SK-N-MC (cell line): Measurements from ENCODE around the gene CERKL.

Experiments
- DNase-seq: peaks from one replicate; pipeline ENCODE4 v3.0.0-alpha.2; 2011; ENCODE audit warnings: low read depth, low spot score
- H3K27ac ChIP-seq: fragments of 200-600 bp; sonication (generic); 2 replicates; pipeline ENCODE4 v1.5.1; 2016; ENCODE audit warnings: mixed run types
- H3K36me3 ChIP-seq: fragments of 200-600 bp; sonication (generic); 2 replicates; pipeline ENCODE4 v1.6.1; 2017; ENCODE audit warnings: antibody characterized with exemption, low read length, mixed read lengths; ENCODE audit not compliant: insufficient read depth
- H3K4me3 ChIP-seq: fragments of 200-600 bp; sonication (generic); 2 replicates; pipeline ENCODE4 v1.5.1; 2016
- H3K9ac ChIP-seq: fragments of 200-600 bp; sonication (generic); 2 replicates; pipeline ENCODE4 v1.8.0; 2017; ENCODE audit warnings: mixed run types, mixed read lengths; ENCODE audit not compliant: insufficient read length
- H3K9me3 ChIP-seq: fragments of 200-600 bp; sonication (generic); 2 replicates; pipeline ENCODE4 v1.6.1; 2017; ENCODE audit warnings: low read depth, mild to moderate bottlenecking, antibody characterized with exemption, low read length, moderate library complexity, mixed read lengths
- EZH2 ChIP-seq: fragments of 200-600 bp; sonication (generic); IDR thresholded peaks from one replicate; pipeline ENCODE4 v1.6.1; 2017; ENCODE audit warnings: antibody characterized with exemption
- FOXP2 ChIP-seq: optimal IDR thresholded peaks from 2 replicates; pipeline ENCODE3; 2011; ENCODE audit warnings: mild to moderate bottlenecking, moderate library complexity; ENCODE audit not compliant: insufficient read depth; ENCODE audit errors: extremely low read length, control extremely low read depth
- POLR2AphosphoS5 ChIP-seq: IDR thresholded peaks from 2 replicates; pipeline ENCODE4 v1.6.1; 2012; ENCODE audit warnings: mild to moderate bottlenecking, low read depth, low read length, borderline replicate concordance

Gene CERKL

GRCh38 chr2:181540421-181540820, 116.5 kb downstream of the CERKL start:
- no peak overlapping the region for H3K9ac ChIP-seq
- H3K27ac ChIP-seq = no peak overlapping the region
- no peak for DNase-seq
- no peaks in the 10 kb centered on the region for H3K36me3 ChIP-seq
- H3K4me3 ChIP-seq = no peak overlapping the region
- TF ChIP-seq POLR2AphosphoS5 (no peak), EZH2 (no peak), FOXP2 (no peak)
- H3K9me3 ChIP-seq = no peaks in the 10 kb centered on the region

- TF ChIP-seq EZH2 (no peak), FOXP2 (no peak), POLR2AphosphoS5 (no peak)
- H3K36me3 ChIP-seq = no peaks in the 10 kb centered on the region
- no peak overlapping the region for H3K27ac ChIP-seq
Observed at GRCh38 chr2:181536730-181537129, 120.2 kb downstream of the CERKL start.

GRCh38 chr2:181528441-181528840, 128.5 kb downstream of the CERKL start:
- Histone ChIP-seq H3K36me3 (no peaks in the 10 kb centered on the region), H3K4me3 (no peak overlapping the region), H3K9ac (no peak overlapping the region), H3K27ac (no peak overlapping the region), H3K9me3 (no peaks in the 10 kb centered on the region)
- TF ChIP-seq POLR2AphosphoS5 (no peak), FOXP2 (no peak), EZH2 (no peak)
- no peak for DNase-seq

More at GRCh38 chr2:181536730-181537129, 120.2 kb downstream of the CERKL start:
- DNase-seq = no peak
- Histone ChIP-seq H3K9ac (no peak overlapping the region), H3K9me3 (no peaks in the 10 kb centered on the region), H3K4me3 (no peak overlapping the region)

- no peak overlapping the region for H3K27ac ChIP-seq
- no peak for DNase-seq
- H3K36me3 ChIP-seq = no peaks in the 10 kb centered on the region
- H3K4me3 ChIP-seq = no peak overlapping the region
- no peak for TF ChIP-seq POLR2AphosphoS5
- no peak for TF ChIP-seq FOXP2
- TF ChIP-seq EZH2 = no peak
- no peak overlapping the region for H3K9ac ChIP-seq
- no peaks in the 10 kb centered on the region for H3K9me3 ChIP-seq
Observed at GRCh38 chr2:181527058-181527457, 129.8 kb downstream of the CERKL start.

GRCh38 chr2:181526014-181526413, 130.9 kb downstream of the CERKL start:
- no peaks in the 10 kb centered on the region for H3K36me3 ChIP-seq
- no peak overlapping the region for H3K4me3 ChIP-seq
- no peak overlapping the region for H3K9ac ChIP-seq
- no peak for DNase-seq
- no peak overlapping the region for H3K27ac ChIP-seq
- no peaks in the 10 kb centered on the region for H3K9me3 ChIP-seq
- TF ChIP-seq EZH2 (no peak), FOXP2 (no peak), POLR2AphosphoS5 (no peak)

GRCh38 chr2:181523756-181524155, 133.1 kb downstream of the CERKL start:
- Histone ChIP-seq H3K4me3 (no peak overlapping the region), H3K27ac (no peak overlapping the region), H3K9me3 (no peaks in the 10 kb centered on the region), H3K9ac (no peak overlapping the region), H3K36me3 (no peaks in the 10 kb centered on the region)
- TF ChIP-seq FOXP2 (no peak), POLR2AphosphoS5 (no peak), EZH2 (no peak)
- DNase-seq = no peak

DNA sequence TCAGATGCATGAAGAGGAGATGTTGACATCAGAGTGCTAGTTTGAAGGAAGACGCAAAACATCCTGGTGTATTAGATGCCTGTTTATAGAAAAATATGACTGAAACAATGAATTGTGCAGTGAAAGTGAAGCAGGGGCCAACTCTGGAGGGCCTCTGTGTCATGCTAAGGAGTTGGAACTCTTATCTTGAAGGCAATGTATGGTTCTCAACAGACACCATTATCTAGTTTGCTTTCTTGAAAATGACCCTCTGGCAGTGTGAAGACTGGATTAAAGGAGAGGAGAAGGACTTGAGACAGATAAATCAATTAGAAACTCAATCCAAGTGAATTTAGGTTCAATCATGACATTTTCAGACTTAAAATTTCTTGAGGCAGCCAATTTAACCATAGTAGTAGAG, 136.7 kb downstream of the CERKL start:
- DNase-seq = no peak
- Histone ChIP-seq H3K9ac (no peak overlapping the region), H3K36me3 (no peaks in the 10 kb centered on the region), H3K9me3 (no peaks in the 10 kb centered on the region), H3K27ac (peak overlapping the region; percentile 66; the same call in 1 of the 2 replicates), H3K4me3 (no peak overlapping the region)
- TF ChIP-seq POLR2AphosphoS5 = no peak
- TF ChIP-seq EZH2 = no peak
- no peak for TF ChIP-seq FOXP2

GRCh38 chr2:181517685-181518301, 139.1 kb downstream of the CERKL start:
- Histone ChIP-seq H3K9me3 (no peaks in the 10 kb centered on the region), H3K4me3 (no peak overlapping the region), H3K36me3 (no peaks in the 10 kb centered on the region), H3K27ac (no peak overlapping the region), H3K9ac (no peak overlapping the region)
- no peak for TF ChIP-seq FOXP2
- TF ChIP-seq EZH2 = no peak
- no peak for TF ChIP-seq POLR2AphosphoS5
- DNase-seq = no peak

- H3K9me3 ChIP-seq = no peaks in the 10 kb centered on the region
- H3K4me3 ChIP-seq = no peak overlapping the region
- no peak overlapping the region for H3K27ac ChIP-seq
- TF ChIP-seq EZH2 = no peak
- no peak for TF ChIP-seq FOXP2
- no peak for TF ChIP-seq POLR2AphosphoS5
- no peak overlapping the region for H3K9ac ChIP-seq
- no peak for DNase-seq
- no peaks in the 10 kb centered on the region for H3K36me3 ChIP-seq
Observed at GRCh38 chr2:181516992-181517391, 139.9 kb downstream of the CERKL start.
